HepG2 (cell line): ENCODE results near the gene TUFM. TPM values are rescaled to one million over a fixed set of nuclear protein-coding genes. Genes with fewer than 3 reads are reported as not detected.
A peak's percentile ranks its signal among the peaks of the same experiment; 100 is the strongest.

Experiments used
- BHLHE40 ChIP-seq: IDR thresholded peaks from 2 replicates; pipeline ENCODE4 v1.6.1; 2011; ENCODE audit warnings: low read length, improper control_type of control experiment
- EEA1 ChIP-seq: sonication (generic); formaldehyde crosslinking; IDR thresholded peaks from 2 replicates; pipeline ENCODE4 v1.5.1; 2020; ENCODE audit warnings: mild to moderate bottlenecking, missing genetic modification reagents, borderline replicate concordance
- FOXP1 ChIP-seq, 2 experiments: fragments of 450-650 bp in 1 of 2; IDR thresholded peaks; 2 replicates each; pipeline ENCODE4 v1.6.1; 2017 to 2018; ENCODE audit warnings: antibody characterized with exemption in 1 of 2
- JUN ChIP-seq: sonication (generic); formaldehyde crosslinking; IDR thresholded peaks from 2 replicates; pipeline ENCODE4 v1.4.0; 2020; ENCODE audit warnings: mild to moderate bottlenecking, missing genetic modification reagents
- MBD4 ChIP-seq: IDR thresholded peaks from 2 replicates; pipeline ENCODE4 v1.6.1; 2012; ENCODE audit warnings: low read length, inconsistent platforms, borderline replicate concordance
- MZF1 ChIP-seq: sonication (generic); formaldehyde crosslinking; IDR thresholded peaks from 2 replicates; pipeline ENCODE4 v1.8.1; 2023; ENCODE audit warnings: mild to moderate bottlenecking, missing genetic modification reagents, borderline replicate concordance
- NBN ChIP-seq: fragments of 450-650 bp; conservative IDR thresholded peaks from 2 replicates; pipeline ENCODE4 v1.6.1; 2017
- NR2C2 ChIP-seq: sonication (generic); formaldehyde crosslinking; IDR thresholded peaks from 2 replicates; pipeline ENCODE4 v1.4.0; 2020; ENCODE audit warnings: missing genetic modification reagents, mild to moderate bottlenecking, moderate library complexity, borderline replicate concordance
- PAX8 ChIP-seq: sonication (generic); formaldehyde crosslinking; IDR thresholded peaks from 2 replicates; pipeline ENCODE4 v1.8.0; 2022; ENCODE audit warnings: mild to moderate bottlenecking, missing genetic modification reagents, borderline replicate concordance
- SRSF4 ChIP-seq: fragments of 200-400 bp; formaldehyde crosslinking; IDR thresholded peaks from one replicate; pipeline ENCODE4 v1.6.1; 2018; ENCODE audit warnings: mild to moderate bottlenecking, low read depth, low read length, moderate library complexity; ENCODE audit not compliant: poor library complexity, severe bottlenecking
- TBX3 ChIP-seq: fragments of 450-650 bp; IDR thresholded peaks from 2 replicates; pipeline ENCODE4 v1.6.1; 2017; ENCODE audit warnings: antibody characterized with exemption, mild to moderate bottlenecking, inconsistent platforms, borderline replicate concordance
- ZFP36L2 ChIP-seq: sonication (generic); formaldehyde crosslinking; IDR thresholded peaks from 2 replicates; pipeline ENCODE4 v1.4.0; 2020; ENCODE audit warnings: missing genetic modification reagents
- ZMYM4 ChIP-seq: sonication (generic); formaldehyde crosslinking; IDR thresholded peaks from 2 replicates; pipeline ENCODE4 v1.8.1; 2023; ENCODE audit warnings: mild to moderate bottlenecking, missing genetic modification reagents
- ZNF224 ChIP-seq: sonication (generic); formaldehyde crosslinking; IDR thresholded peaks from 2 replicates; pipeline ENCODE4 v1.5.0; 2020; ENCODE audit warnings: mild to moderate bottlenecking, missing genetic modification reagents
- ZNF354B ChIP-seq: sonication (generic); formaldehyde crosslinking; IDR thresholded peaks from 2 replicates; pipeline ENCODE4 v1.8.0; 2022; ENCODE audit warnings: mild to moderate bottlenecking, missing genetic modification reagents
- ZNF446 ChIP-seq: sonication (generic); formaldehyde crosslinking; IDR thresholded peaks from 2 replicates; pipeline ENCODE4 v1.5.0; 2020; ENCODE audit warnings: mild to moderate bottlenecking, missing genetic modification reagents
- ZNF780A ChIP-seq: sonication (generic); formaldehyde crosslinking; IDR thresholded peaks from 2 replicates; pipeline ENCODE4 v1.8.0; 2022; ENCODE audit warnings: mild to moderate bottlenecking, missing genetic modification reagents, moderate library complexity
- polyA plus RNA-seq, 8 experiments: library from polyadenylated mRNA; depleted of rRNA in 3 of 8; stranded (reverse) in 7 of 8; unstranded in 1 of 8; fragments of >200 nt; fragmentation: Illumina TruSeq in 4 of 8; extraction: Trizol in 4 of 8; gene quantifications; 2 replicates each; pipeline versions ENCODE4 v1.2.1 to v1.2.3, GENCODE V29; 2011 to 2016; ENCODE audit warnings: low read depth in 4 of 8, missing spikeins in 1 of 8, mixed read lengths in 1 of 8; ENCODE audit not compliant: insufficient read depth in 1 of 8
- total RNA-seq, 5 experiments: library from RNA; depleted of rRNA; stranded (reverse); fragments of >200 nt; fragmentation: Illumina TruSeq; extraction: Trizol; gene quantifications; 2 replicates each; pipeline ENCODE4 v1.2.3, GENCODE V29; 2016; ENCODE audit warnings: low read depth in 1 of 5
- TF ChIP-seq, protein P1 (sequence below): sonication (generic); formaldehyde crosslinking; IDR thresholded peaks from 2 replicates; pipeline ENCODE4 v1.4.0; 2020; ENCODE audit warnings: mild to moderate bottlenecking, missing genetic modification reagents
- TF ChIP-seq, protein P2 (sequence below): sonication (generic); formaldehyde crosslinking; IDR thresholded peaks from 2 replicates; pipeline ENCODE4 v1.4.0; 2020; ENCODE audit warnings: mild to moderate bottlenecking, missing genetic modification reagents
- TF ChIP-seq, protein P3 (sequence below), 2 experiments: sonication (generic) in 1 of 2; formaldehyde crosslinking in 1 of 2; IDR thresholded peaks; 2 replicates each; pipeline versions ENCODE4 v1.4.0 to v1.6.1; 2016 to 2020; ENCODE audit warnings: borderline replicate concordance in 1 of 2, low read depth in 1 of 2, mild to moderate bottlenecking in 1 of 2, missing genetic modification reagents in 1 of 2

TUFM gene
- total and polyA plus RNA-seq, 2 of the 13 experiments (the other 11 are each of a cell fraction or from before 2014, with no cell fraction given) = 206 to 298 TPM

DNA sequence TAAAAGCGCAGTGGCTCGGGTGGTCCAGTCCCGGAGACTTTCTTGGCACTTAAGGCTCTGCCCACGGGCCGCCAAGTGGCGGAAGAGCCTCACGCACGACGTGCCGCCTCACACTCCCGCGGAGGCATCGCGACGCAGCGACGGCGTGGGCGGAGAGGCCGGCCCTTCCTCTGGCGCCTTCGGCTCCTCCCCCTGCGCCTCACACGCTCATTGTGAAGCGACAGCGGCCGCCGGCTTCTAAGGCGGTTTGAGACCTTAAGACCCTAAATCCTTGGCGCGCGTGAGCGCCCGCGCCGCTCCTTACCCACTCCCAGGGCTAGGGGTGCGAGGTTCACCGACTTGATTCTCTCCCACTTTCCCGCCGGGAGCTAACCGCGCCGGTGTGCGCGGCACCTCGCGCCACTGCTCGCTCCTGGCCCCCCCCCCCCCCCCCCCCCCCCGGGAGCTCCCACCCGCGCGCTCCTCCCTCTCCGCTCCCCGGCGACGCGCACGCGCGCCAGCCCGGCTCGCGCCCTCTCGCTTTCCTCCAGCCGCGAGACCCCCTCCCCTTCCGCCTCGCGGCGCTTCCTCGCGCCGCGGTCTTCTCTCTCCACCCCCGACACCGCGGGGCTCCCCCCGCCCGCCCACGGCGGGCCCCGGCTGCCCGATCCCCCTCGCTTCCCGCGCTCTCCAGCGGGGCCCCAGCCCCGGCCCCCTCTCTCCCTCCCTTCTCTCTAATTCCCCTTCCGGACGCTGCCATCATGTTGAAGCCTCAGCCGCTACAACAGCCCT, 23.4 kb downstream of the TUFM start, which contains the start of gene ATXN2L (continued):
- TF ChIP-seq EEA1 (CRISPR knock-in tag) (no peak), NBN (no peak), ZMYM4 (CRISPR knock-in tag) (peak; percentile 96), TBX3 (peak; percentile 87), PAX8 (no peak; the same call in 1 of the 2 replicates), NR2C2 (CRISPR knock-in tag) (peak; percentile 73), ZFP36L2 (CRISPR knock-in tag) (no peak), BHLHE40 (peak; percentile 72), MZF1 (CRISPR knock-in tag) (0 out of 2 replicates have a peak, but pooled peaks have one; percentile 43), ZNF780A (CRISPR knock-in tag) (no peak), MBD4 (no peak), JUN (CRISPR knock-in tag) (peak; percentile 81), ZNF446 (CRISPR knock-in tag) (no peak), FOXP1 (IDR thresholded peaks at IDR 0.05) (no peak), FOXP1 (CRISPR knock-in tag; IDR thresholded peaks at IDR 0.05) (peak; percentile 69), ZNF354B (CRISPR knock-in tag) (0 out of 2 replicates have a peak, but pooled peaks have one; percentile 79), ZNF224 (peak; percentile 50; the same call in 1 of the 2 replicates), SRSF4 (no peak)
- TF ChIP-seq, protein P1, sequence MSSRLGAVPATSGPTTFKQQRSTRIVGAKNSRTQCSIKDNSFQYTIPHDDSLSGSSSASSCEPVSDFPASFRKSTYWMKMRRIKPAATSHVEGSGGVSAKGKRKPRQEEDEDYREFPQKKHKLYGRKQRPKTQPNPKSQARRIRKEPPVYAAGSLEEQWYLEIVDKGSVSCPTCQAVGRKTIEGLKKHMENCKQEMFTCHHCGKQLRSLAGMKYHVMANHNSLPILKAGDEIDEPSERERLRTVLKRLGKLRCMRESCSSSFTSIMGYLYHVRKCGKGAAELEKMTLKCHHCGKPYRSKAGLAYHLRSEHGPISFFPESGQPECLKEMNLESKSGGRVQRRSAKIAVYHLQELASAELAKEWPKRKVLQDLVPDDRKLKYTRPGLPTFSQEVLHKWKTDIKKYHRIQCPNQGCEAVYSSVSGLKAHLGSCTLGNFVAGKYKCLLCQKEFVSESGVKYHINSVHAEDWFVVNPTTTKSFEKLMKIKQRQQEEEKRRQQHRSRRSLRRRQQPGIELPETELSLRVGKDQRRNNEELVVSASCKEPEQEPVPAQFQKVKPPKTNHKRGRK = peak; percentile 32; the same call in 1 of the 2 replicates
- TF ChIP-seq, protein P2, sequence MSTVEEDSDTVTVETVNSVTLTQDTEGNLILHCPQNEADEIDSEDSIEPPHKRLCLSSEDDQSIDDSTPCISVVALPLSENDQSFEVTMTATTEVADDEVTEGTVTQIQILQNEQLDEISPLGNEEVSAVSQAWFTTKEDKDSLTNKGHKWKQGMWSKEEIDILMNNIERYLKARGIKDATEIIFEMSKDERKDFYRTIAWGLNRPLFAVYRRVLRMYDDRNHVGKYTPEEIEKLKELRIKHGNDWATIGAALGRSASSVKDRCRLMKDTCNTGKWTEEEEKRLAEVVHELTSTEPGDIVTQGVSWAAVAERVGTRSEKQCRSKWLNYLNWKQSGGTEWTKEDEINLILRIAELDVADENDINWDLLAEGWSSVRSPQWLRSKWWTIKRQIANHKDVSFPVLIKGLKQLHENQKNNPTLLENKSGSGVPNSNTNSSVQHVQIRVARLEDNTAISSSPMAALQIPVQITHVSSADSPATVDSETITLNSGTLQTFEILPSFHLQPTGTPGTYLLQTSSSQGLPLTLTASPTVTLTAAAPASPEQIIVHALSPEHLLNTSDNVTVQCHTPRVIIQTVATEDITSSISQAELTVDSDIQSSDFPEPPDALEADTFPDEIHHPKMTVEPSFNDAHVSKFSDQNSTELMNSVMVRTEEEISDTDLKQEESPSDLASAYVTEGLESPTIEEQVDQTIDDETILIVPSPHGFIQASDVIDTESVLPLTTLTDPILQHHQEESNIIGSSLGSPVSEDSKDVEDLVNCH (CRISPR knock-in tag) = no peak
- TF ChIP-seq, protein P3, sequence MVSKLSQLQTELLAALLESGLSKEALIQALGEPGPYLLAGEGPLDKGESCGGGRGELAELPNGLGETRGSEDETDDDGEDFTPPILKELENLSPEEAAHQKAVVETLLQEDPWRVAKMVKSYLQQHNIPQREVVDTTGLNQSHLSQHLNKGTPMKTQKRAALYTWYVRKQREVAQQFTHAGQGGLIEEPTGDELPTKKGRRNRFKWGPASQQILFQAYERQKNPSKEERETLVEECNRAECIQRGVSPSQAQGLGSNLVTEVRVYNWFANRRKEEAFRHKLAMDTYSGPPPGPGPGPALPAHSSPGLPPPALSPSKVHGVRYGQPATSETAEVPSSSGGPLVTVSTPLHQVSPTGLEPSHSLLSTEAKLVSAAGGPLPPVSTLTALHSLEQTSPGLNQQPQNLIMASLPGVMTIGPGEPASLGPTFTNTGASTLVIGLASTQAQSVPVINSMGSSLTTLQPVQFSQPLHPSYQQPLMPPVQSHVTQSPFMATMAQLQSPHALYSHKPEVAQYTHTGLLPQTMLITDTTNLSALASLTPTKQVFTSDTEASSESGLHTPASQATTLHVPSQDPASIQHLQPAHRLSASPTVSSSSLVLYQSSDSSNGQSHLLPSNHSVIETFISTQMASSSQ (IDR thresholded peaks at IDR 0.05; ENCODE audit: low read depth) = no peak
- TF ChIP-seq, protein P3 (CRISPR knock-in tag; IDR thresholded peaks at IDR 0.05; ENCODE audit: borderline replicate concordance) = peak; percentile 81
